GM18867 (cell line): ENCODE measurements around the gene SNRPN.
"Not testable (repeated sequence)": the region's sequence is repeated elsewhere in the genome, so short reads cannot be mapped to it uniquely, and the experiment has no call there.

ENCODE experiments used
- ATAC-seq: cut with Tn5 transposase; IDR thresholded peaks from one replicate; pipeline ENCODE4 v1.9.1; 2021; ENCODE audit warnings: mild to moderate bottlenecking, moderate library complexity; ENCODE audit not compliant: unreplicated experiment

Gene SNRPN

DNA sequence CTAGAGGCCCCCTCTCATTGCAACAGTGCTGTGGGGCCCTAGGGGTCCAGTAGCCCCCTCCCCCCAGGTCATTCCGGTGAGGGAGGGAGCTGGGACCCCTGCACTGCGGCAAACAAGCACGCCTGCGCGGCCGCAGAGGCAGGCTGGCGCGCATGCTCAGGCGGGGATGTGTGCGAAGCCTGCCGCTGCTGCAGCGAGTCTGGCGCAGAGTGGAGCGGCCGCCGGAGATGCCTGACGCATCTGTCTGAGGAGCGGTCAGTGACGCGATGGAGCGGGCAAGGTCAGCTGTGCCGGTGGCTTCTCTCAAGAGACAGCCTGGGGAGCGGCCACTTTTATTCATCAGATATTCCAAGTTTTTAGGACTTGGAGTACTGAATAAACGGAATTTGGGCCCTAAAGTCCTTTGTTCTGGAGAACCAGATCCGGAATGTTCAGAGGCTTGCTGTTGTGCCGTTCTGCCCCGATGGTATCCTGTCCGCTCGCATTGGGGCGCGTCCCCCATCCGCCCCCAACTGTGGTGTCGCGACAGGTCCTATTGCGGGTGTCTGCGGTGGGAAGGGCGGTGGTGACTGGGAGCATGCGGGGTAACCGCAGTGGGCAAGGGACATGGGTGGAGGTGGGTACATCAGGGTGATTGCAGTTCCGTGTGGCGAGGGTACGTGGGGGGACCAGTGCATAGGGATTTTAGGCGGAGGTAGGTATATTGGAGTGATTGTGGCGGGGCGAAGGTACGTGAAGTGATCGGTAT is at the start of gene SNRPN, which contains the start of gene SNURF:
Gene SNRPN (plus strand): TSS at position 205 of the 748 bp plus-strand sequence. CDS start 19,467 bp downstream, outside the sequence.
Gene SNURF (plus strand): TSS at position 205 of the 748 bp plus-strand sequence. CDS start 62 bp downstream, at position 267.
- ATAC-seq, result peak; percentile 71

DNA sequence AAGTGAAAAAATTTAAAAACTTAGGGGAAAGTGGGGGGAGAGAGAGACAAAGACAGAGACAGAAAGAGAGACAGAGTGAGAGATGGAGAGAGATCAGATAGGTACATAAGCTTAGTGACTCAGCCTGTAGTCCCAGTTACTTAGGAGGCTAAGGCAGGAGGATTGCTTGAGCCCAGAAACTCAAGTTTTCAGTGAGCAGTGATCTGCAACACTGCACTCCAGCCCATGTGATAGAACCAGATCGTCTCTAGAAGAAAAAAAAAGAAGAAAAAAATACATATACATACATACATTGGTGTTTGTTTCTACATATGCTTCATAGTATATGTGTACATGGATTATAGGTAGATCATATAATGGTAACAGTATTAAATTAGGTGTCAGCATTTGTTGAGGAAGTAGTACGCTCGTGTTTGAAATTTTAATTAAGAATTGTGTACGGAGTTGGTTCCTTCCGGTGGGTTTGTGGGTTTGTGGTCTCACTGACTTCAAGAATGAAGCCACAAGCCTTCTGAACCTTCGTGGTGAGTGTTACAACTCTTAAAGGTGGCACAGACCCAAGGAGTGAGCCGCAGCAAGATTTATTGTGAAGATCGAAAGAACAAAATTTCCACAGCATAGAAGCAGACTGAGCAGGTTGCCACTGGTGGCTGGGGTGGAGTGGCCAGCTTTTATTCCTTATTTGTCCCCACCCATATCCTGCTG is 38.3 kb upstream of the SNRPN start:
- no peak for ATAC-seq

DNA sequence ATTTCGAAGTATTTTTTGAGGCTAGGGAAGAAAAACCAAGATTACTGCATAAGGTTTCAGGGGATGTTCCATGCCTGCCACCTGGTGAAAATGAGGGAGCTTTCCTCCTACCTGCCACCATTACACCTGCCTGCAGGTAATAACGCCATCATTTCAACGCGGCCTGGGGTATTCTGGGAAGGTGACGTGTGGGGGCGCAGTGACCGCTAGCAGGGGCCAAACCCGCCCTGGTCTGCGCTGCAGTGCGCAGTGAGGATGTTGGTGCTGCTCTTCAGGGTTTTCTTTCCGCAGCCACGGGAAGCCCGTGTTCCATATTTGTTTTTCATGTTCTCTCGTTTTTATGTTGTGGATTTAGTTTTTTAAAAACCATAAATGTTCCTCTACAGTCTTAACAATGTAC is 37.4 kb upstream of the SNRPN start:
- no peak for ATAC-seq

DNA sequence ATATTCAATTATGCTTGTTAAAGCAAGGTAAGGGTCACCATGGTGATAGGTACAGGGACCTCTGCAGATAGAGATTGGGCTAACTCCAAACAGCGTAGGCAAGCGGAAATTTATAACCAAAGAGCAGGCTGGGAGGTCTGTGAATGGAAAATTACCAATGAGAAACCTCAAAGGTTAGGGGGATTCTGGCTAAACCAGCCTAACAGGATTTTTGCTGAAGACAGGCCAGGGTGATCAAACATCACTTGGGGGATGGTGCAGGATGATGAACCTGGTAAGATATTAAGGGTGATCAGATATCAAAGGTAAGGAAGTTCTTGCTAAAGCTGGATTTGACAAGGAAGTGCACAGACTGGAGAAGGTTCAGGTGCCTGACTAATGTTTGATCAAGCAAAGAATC is 35.3 kb upstream of the SNRPN start:
- ATAC-seq, result no peak

DNA sequence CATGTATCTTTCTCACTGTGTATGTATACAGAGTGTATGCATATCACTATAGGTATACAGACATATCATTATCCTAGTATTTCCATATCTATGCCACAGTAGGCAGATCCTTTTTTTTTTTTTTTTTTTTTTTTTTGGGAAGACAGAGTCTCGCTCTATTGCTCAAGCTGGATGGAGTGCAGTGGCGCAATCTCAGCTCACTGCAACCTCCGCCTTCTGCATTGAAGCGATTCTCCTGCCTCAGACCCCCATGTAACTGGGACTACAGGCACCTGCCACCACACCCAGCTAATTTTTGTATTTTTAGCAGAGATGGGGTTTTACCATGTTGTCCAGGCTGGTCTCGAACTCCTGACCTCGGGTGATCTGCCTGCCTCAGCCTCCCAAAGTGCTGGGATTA is 32.0 kb upstream of the SNRPN start:
- ATAC-seq, result not testable (repeated sequence)

DNA sequence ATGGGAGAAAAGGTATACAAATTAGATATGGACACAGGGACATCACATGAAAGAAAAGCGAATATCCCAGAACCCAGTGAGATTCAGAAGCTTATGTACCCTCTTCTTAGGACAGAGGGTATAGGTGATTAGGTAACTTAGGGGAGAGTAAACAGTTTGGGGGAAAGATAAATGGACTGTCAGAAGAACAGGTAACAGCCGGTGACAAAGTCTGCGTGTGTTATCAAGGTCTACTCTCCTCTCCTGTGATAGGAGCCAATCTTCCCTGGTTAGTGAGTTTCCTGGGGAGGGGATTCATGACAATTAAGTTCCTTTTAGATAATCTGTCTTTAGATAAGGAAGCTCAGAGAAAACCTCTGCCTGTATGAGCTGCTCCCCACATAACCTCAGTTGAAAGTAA is 30.6 kb upstream of the SNRPN start:
- ATAC-seq, result no peak

DNA sequence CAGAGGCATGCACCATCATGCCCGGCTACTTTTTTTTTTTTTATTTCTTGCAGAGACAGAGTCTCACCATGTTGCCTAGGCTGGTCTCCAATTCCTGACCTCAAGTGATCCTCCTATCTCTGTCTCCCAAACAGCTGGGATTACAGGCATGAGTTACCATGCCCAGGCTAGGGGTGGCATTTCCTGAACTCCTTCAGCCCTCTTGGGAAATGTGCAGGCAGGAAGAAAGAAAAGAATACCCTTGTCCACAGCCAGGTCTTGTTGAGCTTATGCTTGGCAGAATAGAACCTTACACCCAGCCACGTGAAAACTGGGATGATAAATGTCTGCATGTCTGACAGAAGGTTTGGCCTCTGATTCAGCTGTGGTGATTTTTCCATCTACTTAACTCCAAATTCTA is 30.2 kb upstream of the SNRPN start:
- ATAC-seq, result no peak

DNA sequence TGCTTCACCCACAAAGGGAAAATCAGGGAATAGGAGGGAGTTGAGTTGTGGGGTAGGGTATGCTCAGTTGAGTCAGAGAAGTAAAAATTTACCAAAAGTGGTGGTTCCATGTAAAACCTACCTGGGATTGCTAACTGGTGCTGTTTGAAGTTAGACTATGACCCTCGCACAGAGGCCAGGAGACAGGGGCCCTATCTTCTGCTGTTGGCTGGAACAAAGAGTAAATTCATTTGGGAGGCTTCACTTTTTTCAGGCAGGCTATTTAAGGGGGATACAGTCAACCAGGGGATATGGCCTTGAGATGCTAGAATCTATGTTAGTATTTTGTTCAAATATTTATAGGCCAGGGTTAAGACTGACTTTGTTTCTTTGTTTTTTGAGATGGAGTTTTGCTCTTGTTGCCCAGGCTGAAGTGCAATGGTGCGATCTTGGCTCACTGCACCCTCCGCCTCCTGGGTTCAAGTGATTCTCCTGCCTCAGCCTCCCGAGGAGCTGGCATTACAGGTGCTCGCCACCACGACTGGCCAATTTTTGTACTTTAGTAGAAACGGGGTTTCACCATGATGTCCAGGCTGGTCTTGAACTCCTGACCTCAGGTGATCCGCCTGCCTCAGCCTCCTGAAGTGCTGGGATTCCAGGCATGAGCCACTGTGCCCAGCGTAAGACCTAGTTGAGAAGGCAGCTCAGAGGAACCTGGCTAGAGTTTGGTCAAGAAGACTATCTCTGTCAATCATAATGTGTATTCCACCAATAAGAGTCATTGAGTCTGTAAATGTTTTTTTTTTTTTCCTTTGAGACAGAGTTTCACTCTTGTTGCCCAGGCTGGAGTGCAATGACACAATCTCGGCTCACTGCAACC is 22.7 kb upstream of the SNRPN start:
- not testable (repeated sequence) for ATAC-seq

DNA sequence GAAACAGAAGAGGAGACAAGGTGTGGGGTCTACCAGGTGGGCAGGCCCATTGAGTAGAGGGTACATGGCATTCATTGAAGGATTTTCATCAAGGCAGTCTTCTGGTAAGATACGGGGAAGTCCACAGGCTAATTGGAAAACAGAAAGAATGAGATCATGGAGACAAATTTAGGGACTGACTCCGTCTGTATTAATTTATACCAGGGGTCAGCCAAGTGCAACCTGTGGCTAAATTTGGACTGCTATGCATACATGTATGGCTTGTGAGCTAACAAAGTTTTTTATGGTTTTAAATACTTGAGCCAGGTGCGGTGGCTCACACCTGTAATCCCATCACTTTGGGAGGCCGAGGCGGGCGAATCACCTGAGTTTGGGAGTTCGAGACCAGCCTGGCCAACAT is 21.1 kb upstream of the SNRPN start:
- ATAC-seq, result no peak

DNA sequence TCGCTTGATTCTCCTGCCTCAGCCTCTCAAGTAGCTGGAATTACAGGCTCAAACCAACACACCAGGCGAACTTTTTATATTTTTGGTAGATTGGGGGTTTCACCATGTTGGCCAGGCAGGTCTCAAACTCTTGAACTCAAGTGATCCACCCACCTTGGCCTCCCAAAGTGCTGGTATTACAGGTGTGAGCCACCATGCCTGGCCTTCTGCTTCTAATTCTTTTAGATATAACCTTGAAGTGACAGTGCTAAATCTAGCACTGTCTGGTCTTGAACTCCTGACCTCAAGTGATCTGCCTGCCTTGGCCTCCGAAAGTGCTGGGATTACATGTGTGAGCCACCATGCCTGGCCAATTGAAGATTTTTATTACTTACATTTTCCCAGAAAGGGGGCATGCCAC is 16.6 kb upstream of the SNRPN start:
- not testable (repeated sequence) for ATAC-seq

DNA sequence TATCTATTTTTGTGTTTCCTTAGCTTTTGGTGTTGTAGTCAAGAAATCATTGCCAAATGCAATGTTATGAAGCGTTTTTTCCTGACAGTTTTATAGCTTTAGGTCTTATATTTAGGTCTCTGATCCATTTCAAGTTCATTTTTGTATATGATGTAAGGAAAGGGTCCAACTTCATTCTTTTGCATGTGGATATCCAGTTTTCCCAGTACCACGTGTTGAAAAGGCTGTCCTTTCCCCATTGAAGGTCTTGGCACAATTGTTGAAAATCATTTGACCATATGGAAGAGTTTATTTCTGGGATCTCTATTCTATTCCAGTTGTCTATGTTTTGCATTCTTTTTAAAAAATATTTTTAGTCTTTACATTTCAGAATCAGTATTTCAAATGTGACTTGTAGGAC is 14.6 kb upstream of the SNRPN start:
- no peak for ATAC-seq

DNA sequence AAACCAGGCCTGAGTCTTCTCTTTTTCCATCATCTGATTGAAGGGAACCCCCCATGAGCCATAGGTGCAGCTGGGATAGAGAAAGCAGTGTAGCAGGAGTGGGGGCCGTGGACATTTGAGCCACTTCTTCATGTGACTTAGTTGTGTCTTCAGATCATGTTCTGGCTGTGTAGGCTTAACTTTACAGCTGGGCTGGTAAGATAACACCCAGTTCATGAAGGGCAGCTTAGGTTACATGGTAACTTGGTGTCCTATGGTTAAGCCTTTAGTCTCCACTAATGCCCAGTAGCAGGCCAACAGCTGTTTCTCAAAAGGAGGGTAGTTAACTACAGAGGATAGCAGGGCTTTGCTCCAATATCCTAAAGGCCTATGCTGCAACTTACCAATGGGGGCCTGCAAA is 11.4 kb upstream of the SNRPN start:
- no peak for ATAC-seq

DNA sequence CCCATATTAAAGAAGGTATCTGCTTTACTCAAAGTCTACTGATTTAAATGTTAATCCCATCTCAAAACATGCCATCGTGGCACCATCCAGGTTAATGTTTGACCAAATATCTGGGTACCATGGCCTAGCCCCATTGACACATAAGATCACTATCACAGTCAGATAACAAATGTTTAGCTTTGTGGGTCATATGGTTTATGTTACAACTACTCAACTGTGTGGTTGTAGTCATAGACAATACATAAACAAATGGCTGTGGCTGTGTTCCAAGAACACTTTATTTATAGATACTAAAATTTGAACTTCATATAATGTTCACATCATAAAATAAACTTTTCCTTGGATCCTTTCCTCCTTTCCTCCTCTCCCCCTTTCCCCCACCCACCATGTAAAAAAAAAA is 9.8 kb upstream of the SNRPN start:
- no peak for ATAC-seq

DNA sequence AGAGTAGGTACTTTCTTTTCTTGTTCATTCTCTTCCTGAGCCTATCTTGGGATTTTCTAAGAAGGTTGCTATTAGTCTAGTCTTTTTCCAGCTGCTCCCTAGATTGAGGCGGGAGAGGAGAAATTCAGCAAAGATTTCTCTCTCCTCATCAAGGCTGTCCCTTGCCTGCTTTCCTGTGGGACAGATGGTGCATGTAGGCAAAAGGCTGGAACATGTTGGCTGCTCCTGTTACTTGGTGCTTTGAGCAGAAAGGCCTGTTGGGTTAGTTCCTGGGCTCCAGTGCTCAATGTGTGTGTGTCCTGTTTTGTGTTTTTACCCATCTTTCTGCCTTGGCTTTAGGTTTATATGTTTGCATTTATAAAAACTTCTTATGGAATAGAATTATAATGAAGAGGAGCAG is 9.1 kb upstream of the SNRPN start:
- no peak for ATAC-seq

DNA sequence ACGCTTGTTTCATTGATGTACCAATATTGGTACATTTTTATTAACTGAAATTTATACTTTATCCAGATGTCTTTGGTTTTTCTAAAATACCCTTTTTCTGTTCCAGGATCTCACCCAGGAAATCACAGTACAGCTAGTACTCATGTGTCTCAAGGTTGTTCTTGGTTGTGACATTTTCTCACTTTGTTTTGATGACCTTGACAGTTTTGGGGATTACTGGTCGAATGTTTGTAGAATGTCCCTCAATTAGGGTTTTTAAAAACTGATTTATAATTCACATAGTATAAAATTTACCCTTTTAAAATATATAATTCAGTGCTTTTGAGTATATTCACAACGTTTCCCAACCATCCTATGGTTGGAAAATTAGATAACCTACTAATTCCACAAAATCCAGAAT is 6.3 kb upstream of the SNRPN start:
- ATAC-seq, result no peak

DNA sequence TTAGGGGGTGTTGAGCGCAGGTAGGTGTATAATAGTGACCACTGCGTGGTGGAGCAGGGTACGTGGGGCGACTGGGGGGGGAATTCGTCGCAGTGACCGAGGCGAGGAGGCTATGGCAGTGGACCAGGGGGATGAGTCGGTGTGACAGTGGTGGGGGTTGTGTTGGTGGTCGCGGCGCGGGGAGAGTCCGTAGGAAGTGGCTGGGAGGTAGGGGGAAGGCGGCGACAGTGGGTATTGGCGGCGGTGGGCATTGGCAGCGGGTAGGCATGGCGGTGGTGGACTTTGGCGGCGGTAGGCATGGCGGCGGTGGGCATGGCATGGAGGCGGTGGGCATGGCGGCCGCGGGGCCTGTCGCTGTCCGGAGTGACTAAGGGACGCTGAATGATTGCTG is 739 bp downstream of the SNRPN start:
- no peak for ATAC-seq

DNA sequence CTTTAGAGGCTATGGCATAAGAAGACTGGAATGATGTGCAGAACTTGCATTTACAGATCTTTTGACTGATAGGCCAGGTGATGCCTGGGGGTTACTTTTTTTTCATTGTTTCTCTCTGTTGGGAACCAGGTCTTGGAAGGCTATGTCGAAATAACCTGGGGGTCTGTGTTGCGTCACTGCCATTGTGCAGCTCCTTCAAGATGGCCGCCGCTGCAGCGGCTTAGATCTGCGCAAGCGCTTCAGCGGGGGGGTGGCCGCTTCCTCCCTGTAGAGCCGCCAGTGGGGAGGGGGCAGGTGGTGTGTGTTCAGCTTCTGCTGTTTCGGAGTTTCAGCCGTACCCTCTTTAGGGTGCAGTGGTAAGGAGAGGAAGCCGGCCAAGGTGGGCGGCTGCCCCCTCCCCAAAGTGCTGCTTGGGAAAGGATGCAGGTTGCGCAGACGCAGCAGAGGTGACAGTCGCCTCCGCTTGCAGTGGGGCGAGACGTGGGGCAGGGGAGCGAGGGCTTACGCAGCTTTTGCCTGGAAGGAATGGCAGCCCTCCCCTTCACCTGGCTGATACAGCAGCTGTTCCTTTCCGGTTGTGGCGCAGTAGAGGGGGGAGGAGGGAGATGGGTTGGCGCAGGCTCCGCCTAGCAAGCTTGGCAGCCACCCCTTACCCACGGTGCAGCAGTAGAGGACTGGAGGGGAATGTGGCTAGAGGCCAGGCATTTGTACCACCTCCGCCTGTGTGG is 1.5 kb downstream of the SNRPN start:
- peak; percentile 68 for ATAC-seq

DNA sequence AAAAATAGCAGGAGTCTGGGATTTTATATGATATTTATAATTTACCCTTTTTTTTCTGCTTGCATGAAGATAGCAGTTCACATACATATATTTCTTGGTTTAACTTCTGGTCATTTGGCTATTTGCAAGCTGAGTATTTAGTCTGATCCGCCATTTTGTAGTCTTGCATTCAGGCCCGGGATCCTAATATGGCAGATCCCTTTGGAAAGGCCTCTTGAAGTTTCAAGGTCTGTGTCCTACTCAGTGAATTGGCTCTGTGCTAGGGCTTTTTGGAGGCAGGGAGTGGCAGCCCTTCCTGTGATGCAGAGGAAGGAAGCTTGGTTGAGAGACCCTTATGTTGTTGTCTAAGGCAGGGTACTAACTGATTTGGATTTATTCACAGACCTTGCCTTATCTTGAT is 2.9 kb downstream of the SNRPN start:
- no peak for ATAC-seq

DNA sequence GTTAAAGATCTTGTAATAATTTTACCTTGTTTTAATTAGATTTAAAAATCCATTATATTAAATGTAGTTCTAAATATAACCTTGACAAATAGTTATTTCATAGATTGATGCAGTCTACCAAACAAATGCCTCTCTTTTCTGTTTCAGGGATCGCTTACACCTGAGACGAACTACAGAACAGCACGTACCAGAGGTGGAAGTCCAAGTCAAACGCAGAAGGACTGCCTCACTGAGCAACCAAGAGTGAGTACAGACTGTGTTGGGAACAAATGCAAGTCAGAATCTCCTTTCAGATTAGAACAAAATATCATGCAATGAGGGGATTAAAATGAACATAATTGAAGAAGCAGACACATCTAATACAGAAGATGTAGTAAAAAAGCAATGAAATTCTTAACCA is 7.2 kb downstream of the SNRPN start:
- ATAC-seq, result no peak

DNA sequence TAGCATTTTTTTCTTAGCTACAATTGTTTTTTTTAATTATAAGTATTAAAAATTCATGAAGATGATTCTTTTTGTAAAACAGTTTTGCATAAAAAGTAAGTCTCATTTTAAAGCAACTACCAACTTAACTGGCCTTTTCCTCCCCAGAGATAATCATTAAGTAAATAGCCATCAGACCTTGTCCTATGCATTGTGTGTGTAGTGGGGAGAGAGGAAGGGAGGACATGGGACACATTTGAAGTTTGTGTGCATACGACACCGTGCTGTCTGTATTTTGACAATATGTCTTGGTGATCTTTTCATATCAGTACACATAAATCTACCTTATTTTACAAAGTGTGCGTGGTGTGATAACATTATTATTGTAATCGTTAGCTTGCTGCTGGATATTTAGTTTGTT is 8.1 kb downstream of the SNRPN start:
- ATAC-seq, result no peak
